GM18519 (cell line): Measurements from ENCODE around the gene CPXCR1.
"Not testable (repeated sequence)": the region's sequence is repeated elsewhere in the genome, so short reads cannot be mapped to it uniquely, and the experiment has no call there.

Experiments
- ATAC-seq: cut with Tn5 transposase; IDR thresholded peaks from one replicate; pipeline ENCODE4 v1.9.1; 2021; ENCODE audit warnings: mild to moderate bottlenecking, moderate library complexity; ENCODE audit not compliant: unreplicated experiment, low FRiP score

The CPXCR1 gene

GRCh38 chrX:88746925-88747324, at the start of gene CPXCR1:
TSS of gene CPXCR1 (plus strand) at chrX:88747225. CDS start at chrX:88753415, 6,190 bp downstream.
- no peak for ATAC-seq

- no peak for ATAC-seq
Observed at GRCh38 chrX:88735835-88736234, 11.2 kb upstream of the CPXCR1 start.

DNA sequence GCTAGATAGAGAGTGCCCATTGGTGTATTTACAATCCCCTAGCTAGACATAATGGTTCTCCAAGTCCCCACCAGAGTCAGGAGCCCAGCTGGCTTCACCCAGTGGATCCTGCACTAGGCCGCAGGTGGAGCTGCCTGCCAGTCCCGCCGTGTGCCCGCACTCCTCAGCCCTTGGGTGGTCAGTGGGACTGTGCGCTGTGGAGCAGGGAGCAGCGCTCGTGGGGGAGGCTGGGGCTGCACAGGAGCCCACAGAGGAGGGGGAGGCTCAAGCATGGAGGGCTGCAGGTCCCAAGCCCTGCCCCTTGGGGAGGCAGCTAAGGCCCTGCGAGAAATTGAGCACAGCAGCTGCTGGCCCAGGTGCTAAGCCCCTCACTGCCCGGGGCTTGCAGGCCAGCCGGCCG, 810 bp upstream of the CPXCR1 start:
- ATAC-seq, result not testable (repeated sequence)

DNA sequence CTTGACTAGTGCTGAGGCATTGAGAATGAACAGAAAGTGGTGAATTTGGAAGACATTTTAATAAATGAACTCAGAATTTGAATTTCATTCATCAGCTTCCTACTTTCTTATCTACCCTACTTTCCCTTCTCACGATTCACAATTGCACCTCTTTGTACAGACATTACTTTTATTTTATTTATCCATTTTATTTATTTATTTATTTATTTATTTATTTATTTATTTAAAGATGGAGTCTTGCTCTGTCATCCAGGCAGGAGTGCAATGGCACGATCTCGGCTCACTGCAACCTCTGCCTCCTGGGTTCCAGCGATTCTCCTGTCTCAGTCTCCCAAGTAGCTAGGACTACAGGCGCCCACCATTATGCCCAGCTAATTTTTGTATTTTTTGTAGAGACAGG, 5.3 kb downstream of the CPXCR1 start:
- ATAC-seq, result not testable (repeated sequence)

GRCh38 chrX:88789825-88790224, 42.8 kb downstream of the CPXCR1 start:
- ATAC-seq, result no peak
